Keratinocyte (primary cell): ENCODE data around the gene VAC14. TPM values are rescaled to one million over a fixed set of nuclear protein-coding genes. Genes with fewer than 3 reads are reported as not detected.

Experiments used
- DNase-seq: peaks from one replicate; pipeline ENCODE4 v3.0.0-alpha.2; 2011; ENCODE audit warnings: low read depth, missing footprints, low spot score
- FAIRE-seq: peaks from 2 replicates; lab custom pipeline; 2011; peaks lifted over from hg19 to GRCh38; lab: Jason Lieb, UNC
- H2AFZ ChIP-seq: 2 replicates; pipeline ENCODE4 v1.6.0; 2012; ENCODE audit warnings: low read length, control low read depth, inconsistent platforms; ENCODE audit not compliant: control insufficient read depth
- H3K27ac ChIP-seq: 2 replicates; pipeline ENCODE4 v1.5.1; 2011; ENCODE audit warnings: low read length; ENCODE audit not compliant: control insufficient read depth, insufficient read depth
- H3K27me3 ChIP-seq: 3 replicates; pipeline ENCODE4 v1.6.0; 2011; ENCODE audit warnings: low read length; ENCODE audit not compliant: control insufficient read depth, insufficient read depth; ENCODE audit errors: extremely low read depth
- H3K36me3 ChIP-seq, 2 experiments: 2 replicates in 1 of 2; 3 replicates in 1 of 2; pipeline ENCODE4 v1.5.1; 2011; ENCODE audit warnings: low read length in 2 of 2, mild to moderate bottlenecking in 1 of 2; ENCODE audit not compliant: control insufficient read depth in 2 of 2, insufficient read depth in 2 of 2; ENCODE audit errors: extremely low read depth in 1 of 2
- H3K4me1 ChIP-seq: 3 replicates; pipeline ENCODE4 v1.5.1; 2011; ENCODE audit warnings: low read length; ENCODE audit not compliant: control insufficient read depth, insufficient read depth; ENCODE audit errors: extremely low read depth
- H3K4me2 ChIP-seq: 3 replicates; pipeline ENCODE4 v1.6.0; 2011; ENCODE audit warnings: low read depth, low read length; ENCODE audit not compliant: control insufficient read depth, insufficient read depth; ENCODE audit errors: extremely low read depth
- H3K4me3 ChIP-seq, 3 experiments: fragments of 200-600 bp in 1 of 3; sonication (generic) in 1 of 3; 2 replicates in 2 of 3; 3 replicates in 1 of 3; pipeline ENCODE4 v1.5.1; 2011 to 2016; ENCODE audit warnings: low read length in 3 of 3, mild to moderate bottlenecking in 3 of 3, control low read depth in 2 of 3, inconsistent platforms in 1 of 3, low read depth in 1 of 3, mixed read lengths in 1 of 3, mixed run types in 1 of 3, moderate library complexity in 1 of 3; ENCODE audit not compliant: control insufficient read depth in 2 of 3, insufficient read depth in 2 of 3; ENCODE audit errors: extremely low read depth in 1 of 3
- H3K79me2 ChIP-seq: 2 replicates; pipeline ENCODE4 v1.6.0; 2012; ENCODE audit warnings: low read length; ENCODE audit not compliant: control insufficient read depth, insufficient read depth
- H3K9ac ChIP-seq: 3 replicates; pipeline ENCODE4 v1.6.0; 2011; ENCODE audit warnings: low read length; ENCODE audit not compliant: control insufficient read depth, insufficient read depth; ENCODE audit errors: extremely low read depth
- H3K9me1 ChIP-seq: 3 replicates; pipeline ENCODE4 v1.6.0; 2011; ENCODE audit warnings: low read length; ENCODE audit not compliant: control insufficient read depth, insufficient read depth; ENCODE audit errors: extremely low read depth
- H3K9me3 ChIP-seq: 2 replicates; pipeline ENCODE4 v1.5.1; 2012; ENCODE audit warnings: low read depth, low read length; ENCODE audit not compliant: control insufficient read depth
- H4K20me1 ChIP-seq: 3 replicates; pipeline ENCODE4 v1.6.0; 2011; ENCODE audit warnings: low read length; ENCODE audit not compliant: control insufficient read depth, insufficient read depth; ENCODE audit errors: extremely low read depth
- EZH2 ChIP-seq: IDR thresholded peaks from one replicate; pipeline ENCODE4 v1.6.1; 2012; ENCODE audit warnings: inconsistent platforms, mild to moderate bottlenecking, low read length, moderate library complexity
- dilution Hi-C: fragments of 300-500 bp; cut with MboI; formaldehyde crosslinking; loops from one replicate; pipeline ENCODE4 v1.7.0; 2020; ENCODE audit warnings: low sequenced_read_pairs; ENCODE audit not compliant: extremely low pct_ligation_motif_present
- polyA plus RNA-seq, 5 experiments: library from polyadenylated mRNA; depleted of rRNA in 3 of 5; stranded (reverse) in 3 of 5; stranded (forward) in 1 of 5; unstranded in 1 of 5; fragments of >200 nt; gene quantifications; 1 replicate in 1 of 5; 2 replicates in 3 of 5; 3 replicates in 1 of 5; pipeline versions ENCODE4 v1.2.1 to v1.2.3, GENCODE V29; 2011 to 2012; ENCODE audit warnings: missing spikeins in 2 of 5, low read depth in 1 of 5, low replicate concordance in 1 of 5
- TF ChIP-seq, protein P1 (sequence below), 3 experiments: IDR thresholded peaks in 1 of 3; conservative IDR thresholded peaks in 1 of 3; optimal IDR thresholded peaks in 1 of 3; 2 replicates in 2 of 3; 3 replicates in 1 of 3; pipeline versions ENCODE3 to v1.5.1; 2011; ENCODE audit warnings: low read length in 3 of 3, mild to moderate bottlenecking in 3 of 3, moderate library complexity in 2 of 3, control low read depth in 1 of 3, inconsistent platforms in 1 of 3; ENCODE audit not compliant: insufficient read depth in 2 of 3; ENCODE audit errors: extremely low read depth in 1 of 3

The VAC14 gene
- polyA plus RNA-seq, 1 donor (not counting 4 experiments of a cell fraction or from before 2014, with no cell fraction given) = 15.9 TPM

DNA sequence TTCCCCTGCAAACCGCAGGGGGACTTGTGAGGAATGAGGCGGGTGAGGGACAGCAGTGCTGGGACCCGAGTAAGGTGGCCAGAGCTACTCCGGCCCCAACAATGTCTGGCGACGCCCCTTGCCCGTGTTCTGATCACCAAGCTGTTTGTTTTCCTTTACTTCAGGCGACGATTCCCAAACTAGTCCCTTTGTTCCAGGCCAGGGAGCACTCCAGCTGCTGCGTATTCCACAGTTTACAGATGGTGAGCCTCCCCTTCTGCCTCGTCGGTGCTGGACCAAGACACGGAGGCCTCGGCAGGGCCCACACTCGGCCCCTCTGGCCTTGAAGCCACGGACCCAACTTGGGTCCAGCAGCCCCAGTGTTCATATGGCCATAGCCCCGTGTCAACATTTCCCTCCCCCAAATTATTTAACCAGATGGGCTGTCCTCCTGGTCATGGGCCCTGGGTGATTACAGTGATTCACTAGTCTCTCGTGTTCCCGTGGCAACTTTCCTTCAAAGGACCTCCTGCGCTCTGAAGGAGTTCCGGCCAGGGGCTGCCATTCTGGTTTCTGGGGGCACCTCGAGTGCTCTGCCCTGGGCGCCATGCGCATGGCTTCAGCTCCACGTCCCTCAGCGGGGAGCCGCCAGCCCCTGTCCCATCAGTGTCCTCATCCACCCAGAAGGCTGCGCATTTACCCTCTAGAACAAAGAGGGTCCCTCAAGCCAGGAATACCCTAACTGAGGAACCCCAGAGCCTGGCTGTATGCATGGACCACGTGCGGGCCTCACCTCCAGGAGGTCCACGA is 90.3 kb downstream of the VAC14 start:
- Histone ChIP-seq H3K4me3 (no peak overlapping the region), H4K20me1 (no peaks in the 10 kb centered on the region), H3K36me3 (no peaks in the 10 kb centered on the region), H3K9me1 (no peaks in the 10 kb centered on the region), H3K9me3 (no peaks in the 10 kb centered on the region), H2AFZ (no peak overlapping the region), H3K4me1 (peaks cover 42% of the 10 kb centered on the region), H3K27ac (no peak overlapping the region), H3K27me3 (no peaks in the 10 kb centered on the region), H3K9ac (no peak overlapping the region), H3K79me2 (no peaks in the 10 kb centered on the region), H3K4me2 (no peak overlapping the region)
- TF ChIP-seq, protein P1, sequence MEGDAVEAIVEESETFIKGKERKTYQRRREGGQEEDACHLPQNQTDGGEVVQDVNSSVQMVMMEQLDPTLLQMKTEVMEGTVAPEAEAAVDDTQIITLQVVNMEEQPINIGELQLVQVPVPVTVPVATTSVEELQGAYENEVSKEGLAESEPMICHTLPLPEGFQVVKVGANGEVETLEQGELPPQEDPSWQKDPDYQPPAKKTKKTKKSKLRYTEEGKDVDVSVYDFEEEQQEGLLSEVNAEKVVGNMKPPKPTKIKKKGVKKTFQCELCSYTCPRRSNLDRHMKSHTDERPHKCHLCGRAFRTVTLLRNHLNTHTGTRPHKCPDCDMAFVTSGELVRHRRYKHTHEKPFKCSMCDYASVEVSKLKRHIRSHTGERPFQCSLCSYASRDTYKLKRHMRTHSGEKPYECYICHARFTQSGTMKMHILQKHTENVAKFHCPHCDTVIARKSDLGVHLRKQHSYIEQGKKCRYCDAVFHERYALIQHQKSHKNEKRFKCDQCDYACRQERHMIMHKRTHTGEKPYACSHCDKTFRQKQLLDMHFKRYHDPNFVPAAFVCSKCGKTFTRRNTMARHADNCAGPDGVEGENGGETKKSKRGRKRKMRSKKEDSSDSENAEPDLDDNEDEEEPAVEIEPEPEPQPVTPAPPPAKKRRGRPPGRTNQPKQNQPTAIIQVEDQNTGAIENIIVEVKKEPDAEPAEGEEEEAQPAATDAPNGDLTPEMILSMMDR (optimal IDR thresholded peaks at IDR 0.05 in 1 of 3, IDR thresholded peaks at IDR 0.05 in 1 of 3, conservative IDR thresholded peaks at IDR 0.05 in 1 of 3; ENCODE audit: extremely low read depth in 1 of 3, insufficient read depth in 2 of 3, low read length in 3 of 3) = no peak
- dilution Hi-C loops = no loop called here
- FAIRE-seq = no peak
- DNase-seq = no peak

DNA sequence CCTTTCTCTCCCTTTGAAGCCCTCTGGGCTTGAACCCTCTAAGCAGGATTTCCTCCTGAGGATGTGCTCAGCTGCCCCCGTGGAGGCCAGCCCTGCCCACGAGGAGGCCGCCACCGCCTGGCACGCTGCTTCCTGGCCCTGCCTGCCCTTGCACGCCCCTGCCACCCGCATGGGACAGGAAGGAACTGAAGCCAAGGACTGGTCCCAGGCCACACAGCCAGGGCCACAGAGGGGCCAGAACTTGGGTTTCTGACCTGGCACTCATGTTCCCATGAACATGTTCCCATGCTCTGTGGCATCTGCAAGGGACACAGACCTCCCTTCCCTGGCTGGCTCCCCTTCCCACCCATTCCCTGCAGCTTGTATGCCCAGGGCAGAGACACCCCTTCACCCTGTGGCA is 91.0 kb downstream of the VAC14 start:
- H2AFZ ChIP-seq = no peak overlapping the region
- H3K79me2 ChIP-seq = no peaks in the 10 kb centered on the region
- TF ChIP-seq, protein P1 (optimal IDR thresholded peaks at IDR 0.05 in 1 of 3, IDR thresholded peaks at IDR 0.05 in 1 of 3, conservative IDR thresholded peaks at IDR 0.05 in 1 of 3; ENCODE audit: extremely low read depth in 1 of 3, insufficient read depth in 2 of 3, low read length in 3 of 3) = no peak
- no peak for TF ChIP-seq EZH2
- no peak overlapping the region for H3K27ac ChIP-seq
- H3K9me1 ChIP-seq = no peaks in the 10 kb centered on the region
- DNase-seq (no peak), FAIRE-seq (no peak)
- no peaks in the 10 kb centered on the region for H4K20me1 ChIP-seq
- H3K27me3 ChIP-seq = no peaks in the 10 kb centered on the region
- no peaks in the 10 kb centered on the region for H3K9me3 ChIP-seq
- H3K4me1 ChIP-seq = peaks cover 35% of the 10 kb centered on the region
- H3K9ac ChIP-seq = no peak overlapping the region
- no peak overlapping the region for H3K4me2 ChIP-seq
- no peak overlapping the region for H3K4me3 ChIP-seq
- H3K36me3 ChIP-seq = no peaks in the 10 kb centered on the region
- dilution Hi-C loops = no loop called here
